GM10266 (cell line): ENCODE data around the gene C17orf75.

Experiments
- DNase-seq: peaks from one replicate; pipeline ENCODE4 v3.0.0; 2012; ENCODE audit errors: extremely low spot score
- CTCF ChIP-seq: IDR thresholded peaks from 2 replicates; pipeline ENCODE4 v1.5.1; 2012; ENCODE audit warnings: mild to moderate bottlenecking, low read depth; ENCODE audit not compliant: control insufficient read depth, insufficient read depth; ENCODE audit errors: missing control alignments

The C17orf75 gene

GRCh38 chr17:32350666-32351418 is 8.9 kb upstream of the C17orf75 start:
- TF ChIP-seq CTCF, result no peak
- DNase-seq, result peak; percentile 29

GRCh38 chr17:32349854-32350665 is 8.1 kb upstream of the C17orf75 start, which contains the start of gene ZNF207:
TSS of gene ZNF207 (plus strand) at chr17:32350157. CDS start at chr17:32350286, 129 bp downstream.
- no peak for TF ChIP-seq CTCF
- peak; percentile 92 for DNase-seq

- TF ChIP-seq CTCF, result no peak
- no peak for DNase-seq
These were observed 7.5 kb upstream of the C17orf75 start for GRCh38 chr17:32349503-32349853.

GRCh38 chr17:32348483-32348800 is 6.5 kb upstream of the C17orf75 start:
- TF ChIP-seq CTCF, result no peak
- no peak for DNase-seq

- TF ChIP-seq CTCF, result no peak
- no peak for DNase-seq
These were observed 4.1 kb upstream of the C17orf75 start for GRCh38 chr17:32345951-32346600.

GRCh38 chr17:32342603-32343325 is 791 bp upstream of the C17orf75 start:
- TF ChIP-seq CTCF, result no peak
- no peak for DNase-seq
